ENCODE results near the gene TNNT1. TPM values are rescaled to one million over a fixed set of nuclear protein-coding genes. Genes with fewer than 3 reads are reported as not detected.
"Not testable (repeated sequence)": the region's sequence is repeated elsewhere in the genome, so short reads cannot be mapped to it uniquely, and the experiment has no call there.

TNNT1 gene
- total RNA-seq, 1 donor from 2014 or later: not detected

- intact Hi-C loops (cut with micrococcal nuclease): no loop called here
Measured at GRCh38 chr19:55112777-55113569, 36.0 kb downstream of the TNNT1 start.

GRCh38 chr19:55112246-55112776, 36.7 kb downstream of the TNNT1 start:
- intact Hi-C loops (cut with micrococcal nuclease): no loop called here

- intact Hi-C loops (cut with micrococcal nuclease): no loop called here
Measured at GRCh38 chr19:55111238-55111831, 37.7 kb downstream of the TNNT1 start.

GRCh38 chr19:55109527-55110291, 39.3 kb downstream of the TNNT1 start:
- intact Hi-C loops (cut with micrococcal nuclease): no loop called here

- intact Hi-C loops (cut with micrococcal nuclease): not testable (repeated sequence)
Measured at GRCh38 chr19:55107252-55107651, 41.8 kb downstream of the TNNT1 start.

- intact Hi-C loops (cut with micrococcal nuclease): no loop called here
Measured at GRCh38 chr19:55106591-55106990, 42.4 kb downstream of the TNNT1 start.

- intact Hi-C loops (cut with micrococcal nuclease): no loop called here
Measured at GRCh38 chr19:55105237-55105636, 43.8 kb downstream of the TNNT1 start.

GRCh38 chr19:55103190-55103589, 45.8 kb downstream of the TNNT1 start:
- intact Hi-C loops (cut with micrococcal nuclease): no loop called here

GRCh38 chr19:55101261-55101660, 47.7 kb downstream of the TNNT1 start:
- intact Hi-C loops (cut with micrococcal nuclease): no loop called here

GRCh38 chr19:55099557-55100506, 49.2 kb downstream of the TNNT1 start:
- intact Hi-C loops (cut with micrococcal nuclease): no loop called here

GRCh38 chr19:55098716-55099556, 50.1 kb downstream of the TNNT1 start:
- intact Hi-C loops (cut with micrococcal nuclease): no loop called here

GRCh38 chr19:55097864-55098715, 50.9 kb downstream of the TNNT1 start:
- intact Hi-C loops (cut with micrococcal nuclease): no loop called here

- intact Hi-C loops (cut with micrococcal nuclease): no loop called here
Measured at GRCh38 chr19:55096061-55096701, 52.8 kb downstream of the TNNT1 start.

GRCh38 chr19:55095260-55096060, 53.5 kb downstream of the TNNT1 start:
- intact Hi-C loops (cut with micrococcal nuclease): no loop called here

- intact Hi-C loops (cut with micrococcal nuclease): no loop called here
Measured at GRCh38 chr19:55094456-55095259, 54.3 kb downstream of the TNNT1 start.

GRCh38 chr19:55092423-55093318, 56.3 kb downstream of the TNNT1 start:
- intact Hi-C loops (cut with micrococcal nuclease): no loop called here

Data from T-helper 1 cell treated with Interleukin-12 subunit alpha and Interleukin-12 subunit beta and Interleukin-4 antibody, amounts not matched to agents 30 ng/mL and 1 ng/mL, for 36 hours (primary cell).